ENCODE measurements around the gene POLR2J2.
"Not testable (repeated sequence)": the region's sequence is repeated elsewhere in the genome, so short reads cannot be mapped to it uniquely, and the experiment has no call there.

DNA sequence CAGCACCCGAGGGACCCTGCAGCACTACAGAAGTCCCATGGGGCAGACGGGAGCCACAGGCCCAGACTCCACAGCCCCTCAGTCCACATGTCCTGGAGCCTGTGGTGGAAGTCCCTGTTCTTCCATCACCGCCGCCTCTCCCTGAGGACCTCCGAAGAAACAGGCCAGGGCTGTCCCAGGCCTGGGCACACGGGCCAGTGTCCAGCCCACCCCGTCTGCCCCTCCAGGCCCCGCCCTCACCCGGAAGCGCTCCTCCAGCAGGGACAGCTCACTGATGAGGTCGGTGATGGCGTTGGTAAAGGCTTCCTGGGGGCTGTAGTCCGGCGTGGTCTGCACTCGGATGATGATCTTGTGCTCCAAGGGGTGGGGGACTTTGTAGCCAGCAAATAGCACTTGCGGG, 4.6 kb downstream of the POLR2J2 start:
- TF ChIP-seq, protein P1, sequence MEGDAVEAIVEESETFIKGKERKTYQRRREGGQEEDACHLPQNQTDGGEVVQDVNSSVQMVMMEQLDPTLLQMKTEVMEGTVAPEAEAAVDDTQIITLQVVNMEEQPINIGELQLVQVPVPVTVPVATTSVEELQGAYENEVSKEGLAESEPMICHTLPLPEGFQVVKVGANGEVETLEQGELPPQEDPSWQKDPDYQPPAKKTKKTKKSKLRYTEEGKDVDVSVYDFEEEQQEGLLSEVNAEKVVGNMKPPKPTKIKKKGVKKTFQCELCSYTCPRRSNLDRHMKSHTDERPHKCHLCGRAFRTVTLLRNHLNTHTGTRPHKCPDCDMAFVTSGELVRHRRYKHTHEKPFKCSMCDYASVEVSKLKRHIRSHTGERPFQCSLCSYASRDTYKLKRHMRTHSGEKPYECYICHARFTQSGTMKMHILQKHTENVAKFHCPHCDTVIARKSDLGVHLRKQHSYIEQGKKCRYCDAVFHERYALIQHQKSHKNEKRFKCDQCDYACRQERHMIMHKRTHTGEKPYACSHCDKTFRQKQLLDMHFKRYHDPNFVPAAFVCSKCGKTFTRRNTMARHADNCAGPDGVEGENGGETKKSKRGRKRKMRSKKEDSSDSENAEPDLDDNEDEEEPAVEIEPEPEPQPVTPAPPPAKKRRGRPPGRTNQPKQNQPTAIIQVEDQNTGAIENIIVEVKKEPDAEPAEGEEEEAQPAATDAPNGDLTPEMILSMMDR (IDR thresholded peaks at IDR 0.05; ENCODE audit: poor library complexity), result not testable (repeated sequence)
- TF ChIP-seq EZH2 (IDR thresholded peaks at IDR 0.05; ENCODE audit: borderline replicate concordance); EZH2phosphoT487 (IDR thresholded peaks at IDR 0.05; ENCODE audit: low read depth, severe bottlenecking, unreplicated experiment): not testable (repeated sequence)
